Measurements from ENCODE around the gene CDK12. TPM values are rescaled to one million over a fixed set of nuclear protein-coding genes. Genes with fewer than 3 reads are reported as not detected.

CDK12 gene
- total RNA-seq, 2 donors from 2014 or later = 53.7 to 54.7 TPM

DNA sequence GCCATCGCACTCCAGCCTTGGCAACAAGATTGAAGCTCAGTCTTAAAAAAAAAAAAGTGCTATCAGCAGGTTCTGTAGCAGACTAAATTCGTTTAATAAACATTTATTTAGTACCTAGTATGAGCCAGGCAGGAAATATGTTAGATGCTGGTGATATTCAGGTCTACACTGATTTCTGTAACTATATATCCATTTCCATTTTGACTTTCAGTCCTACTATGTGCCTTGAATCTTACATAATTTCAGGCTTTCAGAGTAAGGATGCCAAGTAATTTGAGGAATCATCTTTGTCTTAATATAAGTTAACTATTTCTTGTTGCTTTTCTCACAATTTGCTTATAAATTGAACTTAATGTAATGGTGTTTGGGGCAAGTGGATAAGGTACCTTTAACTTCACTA is 46.2 kb downstream of the CDK12 start:
- Histone ChIP-seq H3K4me1 (ENCODE audit: control insufficient read depth in 1 of 2, low read depth in 2 of 2) (no peaks in the 10 kb centered on the region), H3K27ac (no peak overlapping the region), H3K4me3 (no peak overlapping the region), H3K9me3 (no peaks in the 10 kb centered on the region), H3K27me3 (replicated peaks; ENCODE audit: insufficient read depth) (no peaks in the 10 kb centered on the region), H3K36me3 (peaks cover 41% of the 10 kb centered on the region)
- ATAC-seq (ENCODE audit: insufficient number of reproducible peaks, low FRiP score, low read depth) (no peak), DNase-seq (ENCODE audit: low spot score) (no peak)
- TF ChIP-seq, protein P1, sequence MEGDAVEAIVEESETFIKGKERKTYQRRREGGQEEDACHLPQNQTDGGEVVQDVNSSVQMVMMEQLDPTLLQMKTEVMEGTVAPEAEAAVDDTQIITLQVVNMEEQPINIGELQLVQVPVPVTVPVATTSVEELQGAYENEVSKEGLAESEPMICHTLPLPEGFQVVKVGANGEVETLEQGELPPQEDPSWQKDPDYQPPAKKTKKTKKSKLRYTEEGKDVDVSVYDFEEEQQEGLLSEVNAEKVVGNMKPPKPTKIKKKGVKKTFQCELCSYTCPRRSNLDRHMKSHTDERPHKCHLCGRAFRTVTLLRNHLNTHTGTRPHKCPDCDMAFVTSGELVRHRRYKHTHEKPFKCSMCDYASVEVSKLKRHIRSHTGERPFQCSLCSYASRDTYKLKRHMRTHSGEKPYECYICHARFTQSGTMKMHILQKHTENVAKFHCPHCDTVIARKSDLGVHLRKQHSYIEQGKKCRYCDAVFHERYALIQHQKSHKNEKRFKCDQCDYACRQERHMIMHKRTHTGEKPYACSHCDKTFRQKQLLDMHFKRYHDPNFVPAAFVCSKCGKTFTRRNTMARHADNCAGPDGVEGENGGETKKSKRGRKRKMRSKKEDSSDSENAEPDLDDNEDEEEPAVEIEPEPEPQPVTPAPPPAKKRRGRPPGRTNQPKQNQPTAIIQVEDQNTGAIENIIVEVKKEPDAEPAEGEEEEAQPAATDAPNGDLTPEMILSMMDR (IDR thresholded peaks at IDR 0.05) = no peak

DNA sequence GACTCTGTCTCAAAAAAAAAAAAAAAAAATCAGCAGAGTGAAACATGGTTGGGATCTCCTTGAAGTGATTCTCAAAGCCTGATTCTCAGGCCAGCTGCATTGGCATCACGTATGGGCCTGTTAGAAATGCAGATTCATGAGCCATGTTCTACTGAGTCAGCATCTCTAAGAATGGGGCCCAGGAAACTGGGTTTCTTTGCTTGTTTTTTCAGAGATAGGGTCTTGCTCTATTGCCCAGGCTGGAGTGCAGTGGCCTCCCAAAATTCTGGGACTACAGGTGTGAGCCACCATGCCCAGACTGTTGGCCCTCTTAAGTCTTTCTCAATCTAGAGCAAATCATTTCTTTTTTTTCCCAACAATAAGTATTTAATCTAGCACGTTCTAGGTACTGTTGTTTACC is 47.7 kb downstream of the CDK12 start:
- Histone ChIP-seq H3K4me3 (no peak overlapping the region), H3K4me1 (ENCODE audit: control insufficient read depth in 1 of 2, low read depth in 2 of 2) (no peaks in the 10 kb centered on the region), H3K27ac (no peak overlapping the region), H3K36me3 (peaks cover 36% of the 10 kb centered on the region), H3K9me3 (no peaks in the 10 kb centered on the region), H3K27me3 (replicated peaks; ENCODE audit: insufficient read depth) (no peaks in the 10 kb centered on the region)
- DNase-seq (ENCODE audit: low spot score) (no peak), ATAC-seq (ENCODE audit: insufficient number of reproducible peaks, low FRiP score, low read depth) (no peak)
- TF ChIP-seq, protein P1 (IDR thresholded peaks at IDR 0.05) = no peak

DNA sequence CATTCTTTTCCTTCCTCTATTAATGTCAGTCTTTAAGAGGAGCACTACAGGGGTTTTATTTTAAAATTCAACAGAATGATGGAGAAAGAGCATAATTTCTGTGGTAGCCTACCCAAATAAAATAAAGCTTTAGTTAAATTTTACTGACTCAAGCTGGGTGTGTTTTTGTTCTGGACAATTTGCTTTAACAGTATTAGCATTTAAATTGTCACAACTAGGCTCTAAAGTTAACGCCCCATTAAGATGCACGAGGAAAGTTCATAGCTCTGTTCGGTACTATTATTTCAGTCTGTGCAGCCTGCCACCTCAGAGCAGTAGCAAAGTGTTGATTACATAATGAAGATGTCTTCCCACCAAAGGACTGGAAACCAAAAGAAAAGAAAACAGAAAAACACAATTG is 52.0 kb downstream of the CDK12 start:
- no peak for ATAC-seq (ENCODE audit: insufficient number of reproducible peaks, low FRiP score, low read depth)
- Histone ChIP-seq H3K27me3 (replicated peaks; ENCODE audit: insufficient read depth) (no peaks in the 10 kb centered on the region), H3K4me1 (ENCODE audit: control insufficient read depth in 1 of 2, low read depth in 2 of 2) (no peaks in the 10 kb centered on the region), H3K27ac (no peak overlapping the region), H3K36me3 (peaks cover 43% of the 10 kb centered on the region), H3K4me3 (no peak overlapping the region), H3K9me3 (no peaks in the 10 kb centered on the region)
- no peak for DNase-seq (ENCODE audit: low spot score)
- TF ChIP-seq, protein P1 (IDR thresholded peaks at IDR 0.05) = no peak

DNA sequence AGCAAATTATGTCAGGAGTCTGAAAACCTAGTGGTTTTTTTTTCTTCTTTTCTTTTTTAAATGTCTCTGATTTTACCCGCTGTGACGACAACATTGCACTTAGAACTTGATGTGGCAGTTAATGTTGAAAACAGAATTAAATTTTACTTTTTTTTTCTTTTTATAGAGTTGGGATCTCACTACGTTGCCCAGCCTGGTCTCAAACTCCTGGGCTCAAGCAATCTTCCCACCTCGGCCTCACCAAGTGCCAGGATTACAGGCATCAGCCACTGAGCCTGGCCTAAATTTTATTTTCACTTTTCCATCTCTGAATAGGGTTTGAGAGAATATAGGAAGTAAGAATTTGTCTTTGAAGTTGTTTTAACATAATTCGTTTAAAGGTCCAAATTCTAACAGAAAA is 52.6 kb downstream of the CDK12 start:
- H3K36me3 ChIP-seq = peaks cover 43% of the 10 kb centered on the region
- H3K4me3 ChIP-seq = no peak overlapping the region
- no peaks in the 10 kb centered on the region for H3K27me3 ChIP-seq (replicated peaks; ENCODE audit: insufficient read depth)
- no peaks in the 10 kb centered on the region for H3K9me3 ChIP-seq
- DNase-seq (ENCODE audit: low spot score) (no peak), ATAC-seq (ENCODE audit: insufficient number of reproducible peaks, low FRiP score, low read depth) (no peak)
- TF ChIP-seq, protein P1 (IDR thresholded peaks at IDR 0.05) = no peak
- no peak overlapping the region for H3K27ac ChIP-seq
- H3K4me1 ChIP-seq (ENCODE audit: control insufficient read depth in 1 of 2, low read depth in 2 of 2) = no peaks in the 10 kb centered on the region

DNA sequence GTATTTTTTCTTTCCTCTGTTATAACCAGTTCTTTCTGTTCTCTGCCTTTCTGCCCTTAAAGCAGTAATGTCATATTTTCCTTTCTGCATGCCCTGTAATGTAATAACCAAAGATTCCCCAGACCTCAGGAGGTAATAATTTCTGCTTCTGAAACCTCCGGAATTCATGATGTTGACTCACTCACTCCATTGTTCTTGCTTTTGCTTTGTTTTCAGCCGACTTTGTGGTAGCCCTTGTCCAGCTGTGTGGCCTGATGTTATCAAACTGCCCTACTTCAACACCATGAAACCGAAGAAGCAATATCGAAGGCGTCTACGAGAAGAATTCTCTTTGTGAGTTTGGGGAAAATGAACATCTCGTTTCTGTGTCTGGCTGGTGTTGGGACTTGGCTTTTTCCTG is 55.9 kb downstream of the CDK12 start:
- ATAC-seq (ENCODE audit: insufficient number of reproducible peaks, low FRiP score, low read depth) = no peak
- Histone ChIP-seq H3K27me3 (replicated peaks; ENCODE audit: insufficient read depth) (no peaks in the 10 kb centered on the region), H3K27ac (no peak overlapping the region), H3K4me3 (no peak overlapping the region), H3K9me3 (no peaks in the 10 kb centered on the region), H3K36me3 (peaks cover 50% of the 10 kb centered on the region), H3K4me1 (ENCODE audit: control insufficient read depth in 1 of 2, low read depth in 2 of 2) (no peaks in the 10 kb centered on the region)
- TF ChIP-seq, protein P1 (IDR thresholded peaks at IDR 0.05) = no peak
- DNase-seq (ENCODE audit: low spot score) = no peak
